ENCODE measurements around the gene OPN1SW.

GRCh38 chr7:128775744-128776474, at the start of gene OPN1SW:
- TF ChIP-seq CTCF (IDR thresholded peaks at IDR 0.05) (no peak), EP300 (IDR thresholded peaks at IDR 0.05) (no peak)
